ENCODE data around the gene CLIC1.

GRCh38 chr6:31712296-31712695, 24.0 kb downstream of the CLIC1 start:
- TF ChIP-seq CTCF (IDR thresholded peaks at IDR 0.05) (peak in 1 of 5 experiments; percentile 39), POLR2A (IDR thresholded peaks at IDR 0.05) (no peak), POLR2AphosphoS5 (IDR thresholded peaks at IDR 0.05) (no peak)

Measured in transverse colon (tissue), 4 donors.